Vagina (tissue), 2 donors: Measurements from ENCODE around the gene ANKRD16. TPM values are rescaled to one million over a fixed set of nuclear protein-coding genes. Genes with fewer than 3 reads are reported as not detected.

Experiments
- DNase-seq, 2 donors: peaks; one replicate each; pipeline ENCODE4 v3.0.0-alpha.2; 2017; ENCODE audit errors: extremely low spot score in 2 of 2
- H3K27ac ChIP-seq: fragments of 200-600 bp; sonication (generic); one replicate; pipeline ENCODE4 v1.5.1; 2019
- H3K27me3 ChIP-seq: fragments of 200-600 bp; sonication (generic); one replicate; pipeline ENCODE4 v1.5.1; 2019
- H3K36me3 ChIP-seq, 2 donors: fragments of 200-600 bp; sonication (generic); one replicate each; pipeline ENCODE4 v1.5.1; 2017 to 2019
- H3K4me1 ChIP-seq: fragments of 200-600 bp; sonication (generic); one replicate; pipeline ENCODE4 v1.5.1; 2019
- H3K4me3 ChIP-seq, 2 donors: fragments of 200-600 bp; sonication (generic); 1 replicate in 1 of 2; 2 replicates in 1 of 2; pipeline ENCODE4 v1.5.1; 2016 to 2019
- H3K9me3 ChIP-seq: fragments of 200-600 bp; sonication (generic); one replicate; pipeline ENCODE4 v1.5.1; 2019
- POLR2A ChIP-seq, 2 donors: fragments of 450-650 bp; IDR thresholded peaks; one replicate each; pipeline ENCODE4 v1.6.1; 2017; ENCODE audit warnings: antibody characterized with exemption in 2 of 2, mild to moderate bottlenecking in 2 of 2, moderate library complexity in 2 of 2
- POLR2AphosphoS5 ChIP-seq, 2 donors: sonication (generic); formaldehyde crosslinking; IDR thresholded peaks; one replicate each; pipeline ENCODE4 v1.9.0; 2017; ENCODE audit warnings: antibody characterized with exemption in 2 of 2, mild to moderate bottlenecking in 2 of 2, low read depth in 1 of 2; ENCODE audit not compliant: insufficient read depth in 1 of 2
- intact Hi-C: fragments of 100-400 bp; cut with DNase I; formaldehyde crosslinking; loops from one replicate; pipeline ENCODE4 v1.15.1; 2023
- total RNA-seq: library from RNA; depleted of rRNA; stranded (reverse); fragments of >200 nt; gene quantifications from one replicate; pipeline ENCODE4 v1.2.3, GENCODE V29; 2016
- TF ChIP-seq, protein P1 (sequence below), 3 experiments: fragments of 450-650 bp in 2 of 3; fragments of 200-600 bp in 1 of 3; sonication (generic) in 1 of 3; IDR thresholded peaks; one replicate each; pipeline ENCODE4 v1.5.1; 2017 to 2019; ENCODE audit warnings: antibody characterized with exemption in 3 of 3, mild to moderate bottlenecking in 2 of 3, moderate library complexity in 2 of 3

Gene ANKRD16
- total RNA-seq, 1 donor from 2014 or later = 17.7 TPM

DNA sequence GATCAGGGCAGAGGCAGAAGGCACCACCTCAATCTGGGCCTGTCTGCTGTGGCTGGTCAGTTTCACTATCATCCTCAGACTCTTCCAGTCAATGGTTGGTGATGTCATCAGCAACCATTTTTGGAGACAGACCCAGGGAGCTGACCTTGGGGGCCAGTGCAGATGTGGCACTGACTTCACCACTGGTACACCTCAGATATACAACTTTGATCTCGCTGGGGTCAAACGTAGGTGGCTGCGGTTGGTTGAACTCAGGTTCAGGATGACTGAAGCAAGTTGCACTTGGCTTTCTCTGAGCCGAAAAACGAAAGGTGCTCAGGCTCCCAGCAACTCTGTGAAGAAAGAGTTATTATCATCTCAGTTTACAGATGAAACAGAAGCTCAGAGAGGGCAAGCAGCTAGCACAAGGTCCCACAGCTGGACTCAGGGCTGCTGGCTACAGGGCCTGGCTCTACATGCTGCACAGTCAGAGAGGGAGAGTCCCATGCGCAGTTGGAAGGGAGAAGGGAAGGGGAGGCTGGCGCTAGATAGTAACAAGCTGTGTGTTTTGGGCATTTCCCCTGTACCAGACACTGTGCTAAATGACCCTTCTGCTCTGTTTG, 27.2 kb downstream of the ANKRD16 start:
- H3K36me3 ChIP-seq = no peaks in the 10 kb centered on the region
- intact Hi-C loops = no loop called here
- H3K27me3 ChIP-seq = no peaks in the 10 kb centered on the region
- DNase-seq = no peak
- no peak for TF ChIP-seq POLR2AphosphoS5 (IDR thresholded peaks at IDR 0.05; ENCODE audit: insufficient read depth in 1 of 2, low read depth in 1 of 2)
- TF ChIP-seq, protein P1, sequence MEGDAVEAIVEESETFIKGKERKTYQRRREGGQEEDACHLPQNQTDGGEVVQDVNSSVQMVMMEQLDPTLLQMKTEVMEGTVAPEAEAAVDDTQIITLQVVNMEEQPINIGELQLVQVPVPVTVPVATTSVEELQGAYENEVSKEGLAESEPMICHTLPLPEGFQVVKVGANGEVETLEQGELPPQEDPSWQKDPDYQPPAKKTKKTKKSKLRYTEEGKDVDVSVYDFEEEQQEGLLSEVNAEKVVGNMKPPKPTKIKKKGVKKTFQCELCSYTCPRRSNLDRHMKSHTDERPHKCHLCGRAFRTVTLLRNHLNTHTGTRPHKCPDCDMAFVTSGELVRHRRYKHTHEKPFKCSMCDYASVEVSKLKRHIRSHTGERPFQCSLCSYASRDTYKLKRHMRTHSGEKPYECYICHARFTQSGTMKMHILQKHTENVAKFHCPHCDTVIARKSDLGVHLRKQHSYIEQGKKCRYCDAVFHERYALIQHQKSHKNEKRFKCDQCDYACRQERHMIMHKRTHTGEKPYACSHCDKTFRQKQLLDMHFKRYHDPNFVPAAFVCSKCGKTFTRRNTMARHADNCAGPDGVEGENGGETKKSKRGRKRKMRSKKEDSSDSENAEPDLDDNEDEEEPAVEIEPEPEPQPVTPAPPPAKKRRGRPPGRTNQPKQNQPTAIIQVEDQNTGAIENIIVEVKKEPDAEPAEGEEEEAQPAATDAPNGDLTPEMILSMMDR (IDR thresholded peaks at IDR 0.05) = no peak
- no peak overlapping the region for H3K4me3 ChIP-seq
- no peaks in the 10 kb centered on the region for H3K9me3 ChIP-seq
- H3K27ac ChIP-seq = no peak overlapping the region
- H3K4me1 ChIP-seq = no peaks in the 10 kb centered on the region

DNA sequence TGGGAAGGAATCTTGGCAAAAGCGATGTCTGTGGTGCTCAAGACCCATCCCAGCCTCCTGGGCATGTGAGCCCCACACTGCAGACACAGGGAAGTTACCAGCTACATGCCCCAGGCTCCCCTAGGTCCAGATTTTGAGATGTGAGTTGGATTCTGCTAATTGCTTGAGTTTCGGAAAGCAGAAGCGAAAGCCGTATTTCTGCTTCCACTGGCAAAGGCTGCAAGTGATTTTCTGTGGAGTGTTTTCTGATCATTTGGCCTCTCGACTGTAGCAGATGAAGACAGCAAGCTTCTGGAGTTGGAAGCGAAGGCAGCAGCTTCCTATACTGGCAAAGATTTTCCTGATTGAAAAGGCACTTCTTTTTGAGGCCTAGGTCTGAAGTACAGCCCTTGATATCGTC, 29.6 kb downstream of the ANKRD16 start:
- DNase-seq = no peak
- Histone ChIP-seq H3K9me3 (no peaks in the 10 kb centered on the region), H3K36me3 (no peaks in the 10 kb centered on the region), H3K27ac (no peak overlapping the region), H3K4me1 (no peaks in the 10 kb centered on the region), H3K27me3 (no peaks in the 10 kb centered on the region), H3K4me3 (no peak overlapping the region)
- TF ChIP-seq, protein P1 (IDR thresholded peaks at IDR 0.05) = no peak
- TF ChIP-seq POLR2A (IDR thresholded peaks at IDR 0.05) (no peak), POLR2AphosphoS5 (IDR thresholded peaks at IDR 0.05; ENCODE audit: insufficient read depth in 1 of 2, low read depth in 1 of 2) (no peak)
- intact Hi-C loops = no loop called here

DNA sequence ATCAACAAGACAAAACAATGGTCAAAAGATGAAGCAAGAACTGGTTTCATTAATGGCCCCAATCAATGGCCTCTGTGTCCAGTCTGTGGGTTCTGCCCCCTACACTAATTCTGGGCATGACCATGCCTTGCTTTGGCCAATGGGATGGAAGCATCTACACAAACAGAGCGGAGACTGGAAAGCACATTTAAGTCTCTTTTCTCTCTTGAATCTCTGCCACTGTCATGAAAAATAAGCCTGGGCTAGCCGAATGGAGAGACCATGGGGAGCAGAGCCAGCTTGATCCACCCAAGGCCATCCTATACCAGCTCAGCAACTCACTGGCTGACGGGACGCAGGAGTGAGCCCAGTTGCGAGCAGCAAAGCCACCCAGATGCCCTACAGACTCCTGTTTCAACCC, 30.9 kb downstream of the ANKRD16 start:
- intact Hi-C loops = no loop called here
- TF ChIP-seq, protein P1 (IDR thresholded peaks at IDR 0.05) = no peak
- no peak for TF ChIP-seq POLR2AphosphoS5 (IDR thresholded peaks at IDR 0.05; ENCODE audit: insufficient read depth in 1 of 2, low read depth in 1 of 2)
- TF ChIP-seq POLR2A (IDR thresholded peaks at IDR 0.05) = no peak
- Histone ChIP-seq H3K4me1 (no peaks in the 10 kb centered on the region), H3K9me3 (no peaks in the 10 kb centered on the region), H3K27me3 (no peaks in the 10 kb centered on the region), H3K27ac (no peak overlapping the region), H3K4me3 (no peak overlapping the region), H3K36me3 (no peaks in the 10 kb centered on the region)
- no peak for DNase-seq

DNA sequence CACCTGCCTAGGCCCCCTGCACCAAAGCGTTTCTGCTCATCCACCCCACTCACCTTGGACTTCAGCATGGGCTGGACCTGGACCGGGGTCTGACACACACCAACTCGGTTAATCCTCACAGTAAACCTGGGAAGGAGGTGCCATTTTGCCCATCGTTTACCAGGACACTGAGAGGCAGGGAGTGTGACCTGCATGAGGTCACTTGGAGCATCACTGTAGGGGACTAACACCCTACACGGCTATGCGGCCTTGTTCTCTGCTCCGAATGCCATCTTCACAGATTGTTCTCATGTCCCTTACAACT, 33.0 kb downstream of the ANKRD16 start:
- Histone ChIP-seq H3K36me3 (no peaks in the 10 kb centered on the region), H3K27me3 (no peaks in the 10 kb centered on the region), H3K27ac (no peak overlapping the region), H3K4me3 (no peak overlapping the region), H3K4me1 (no peaks in the 10 kb centered on the region), H3K9me3 (no peaks in the 10 kb centered on the region)
- DNase-seq = no peak
- TF ChIP-seq POLR2AphosphoS5 (IDR thresholded peaks at IDR 0.05; ENCODE audit: insufficient read depth in 1 of 2, low read depth in 1 of 2) = no peak
- TF ChIP-seq, protein P1 (IDR thresholded peaks at IDR 0.05) = no peak
- TF ChIP-seq POLR2A (IDR thresholded peaks at IDR 0.05) = no peak
- intact Hi-C loops = no loop called here

DNA sequence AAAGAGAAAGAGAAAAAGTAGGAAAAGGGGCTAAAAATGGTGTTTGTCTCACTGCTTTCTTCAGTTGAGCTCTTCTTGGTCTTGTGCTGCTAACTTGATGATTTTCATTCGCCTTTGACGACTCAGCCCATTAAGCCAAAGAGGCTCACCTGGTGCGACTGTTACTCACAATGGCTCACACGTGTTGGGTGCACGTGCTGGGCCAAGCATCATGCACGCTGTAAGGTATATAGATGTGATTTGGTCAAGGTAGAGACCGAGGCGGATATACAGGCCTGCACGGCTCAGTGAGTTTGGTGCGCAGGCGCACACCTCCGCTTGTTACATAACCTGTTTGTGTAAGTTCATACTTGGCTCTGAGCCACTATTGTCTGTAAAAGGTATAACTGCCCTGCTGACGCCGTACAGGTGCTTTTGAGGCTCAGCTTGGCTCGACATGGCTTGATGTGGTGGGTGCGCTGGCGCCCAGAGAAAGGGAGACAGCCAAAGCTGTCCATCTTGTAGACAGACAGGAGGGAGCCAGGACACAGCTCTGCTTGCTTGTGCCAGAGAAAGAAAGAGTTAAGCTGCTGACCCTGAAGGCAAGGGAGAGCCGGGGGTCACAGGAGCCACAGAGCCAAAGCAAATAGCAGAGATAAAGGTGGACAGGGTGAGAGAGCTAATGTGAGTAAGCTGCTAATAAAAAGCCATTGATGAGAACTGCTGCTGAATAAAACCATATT, 33.6 kb downstream of the ANKRD16 start:
- Histone ChIP-seq H3K27me3 (no peaks in the 10 kb centered on the region), H3K27ac (no peak overlapping the region)
- TF ChIP-seq POLR2A (IDR thresholded peaks at IDR 0.05) (no peak), POLR2AphosphoS5 (IDR thresholded peaks at IDR 0.05; ENCODE audit: insufficient read depth in 1 of 2, low read depth in 1 of 2) (no peak)
- TF ChIP-seq, protein P1 (IDR thresholded peaks at IDR 0.05) = no peak

More for the DNA sequence above, 33.6 kb downstream of the ANKRD16 start:
- H3K4me3 ChIP-seq = no peak overlapping the region
- intact Hi-C loops = no loop called here
- no peaks in the 10 kb centered on the region for H3K9me3 ChIP-seq
- no peak for DNase-seq
- no peaks in the 10 kb centered on the region for H3K36me3 ChIP-seq
- H3K4me1 ChIP-seq = no peaks in the 10 kb centered on the region
